ENCODE measurements around the gene PPP4C.

GRCh38 chr16:30121741-30122571 is 46.2 kb downstream of the PPP4C start:
- TF ChIP-seq POLR2AphosphoS5 (IDR thresholded peaks at IDR 0.05) (no peak), CTCF (IDR thresholded peaks at IDR 0.05) (no peak)

All from gastroesophageal sphincter (tissue), 3 donors.